ENCODE data around the gene ADGRG3. TPM values are rescaled to one million over a fixed set of nuclear protein-coding genes. Genes with fewer than 3 reads are reported as not detected.

ADGRG3 gene
- total and polyA plus RNA-seq, 2 of the 13 experiments (the other 11 are each of a cell fraction or from before 2014, with no cell fraction given), result 2.7 to 11.8 TPM

DNA sequence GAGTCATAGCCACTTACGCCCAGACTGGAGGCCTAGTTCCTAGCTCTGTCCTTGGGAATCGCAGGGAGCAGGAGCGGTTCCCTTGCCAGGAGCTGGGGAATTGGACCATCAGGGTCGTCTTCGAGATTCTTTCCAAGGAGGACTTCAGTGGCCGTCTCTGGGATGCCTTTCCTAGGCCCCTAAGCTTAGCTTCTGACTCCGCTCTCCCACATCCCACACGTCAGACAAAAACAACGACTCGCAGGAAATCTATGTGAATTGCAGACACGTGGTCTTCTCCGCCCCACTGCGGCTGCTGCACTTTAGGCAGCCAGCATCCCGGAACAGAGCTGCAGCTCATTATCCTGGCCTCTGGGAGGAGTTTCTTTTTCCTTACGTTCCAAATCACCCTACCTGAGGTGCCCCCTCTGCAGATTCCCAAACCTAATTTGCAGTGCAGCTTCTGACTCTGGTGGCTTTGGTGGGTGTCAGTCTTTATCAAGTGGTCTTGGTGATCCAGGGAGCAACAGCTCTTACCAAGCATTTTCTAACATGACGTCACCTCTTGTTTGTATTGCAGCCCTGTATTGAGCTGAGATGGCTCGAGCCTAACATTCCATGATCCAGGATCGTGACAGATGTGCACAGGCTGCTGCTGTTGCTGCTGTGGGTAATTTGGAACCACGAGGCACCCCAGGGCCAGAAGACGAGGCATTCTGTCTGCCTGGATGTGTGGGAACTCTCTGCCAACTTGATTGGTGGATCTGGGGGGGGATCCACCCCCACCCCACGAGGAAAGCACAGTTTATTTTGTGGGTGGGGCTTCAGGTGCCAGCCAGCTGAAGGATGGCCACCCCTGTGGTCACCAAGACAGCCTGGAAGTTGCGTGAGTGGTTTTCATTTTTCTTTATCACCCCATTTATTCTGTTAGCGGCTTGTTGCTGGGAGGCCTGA is 68.6 kb downstream of the ADGRG3 start (continued):
- TF ChIP-seq NR2F6 (IDR thresholded peaks at IDR 0.05) (no peak), NR2F6 (CRISPR knock-in tag; IDR thresholded peaks at IDR 0.05) (no peak), ZNF143 (CRISPR knock-in tag; IDR thresholded peaks at IDR 0.05) (peak; percentile 15; the same call in 1 of the 2 replicates), YEATS4 (CRISPR knock-in tag; IDR thresholded peaks at IDR 0.05; ENCODE audit: borderline replicate concordance) (peak; percentile 68), RARA (CRISPR knock-in tag; IDR thresholded peaks at IDR 0.05) (no peak), CAMTA2 (CRISPR knock-in tag; IDR thresholded peaks at IDR 0.05; ENCODE audit: borderline replicate concordance) (no peak; the same call in 1 of the 2 replicates), CHD2 (IDR thresholded peaks at IDR 0.05; ENCODE audit: low read depth, low read length) (peak; percentile 38; the same call in 1 of the 2 replicates), ZNF432 (CRISPR knock-in tag; IDR thresholded peaks at IDR 0.05; ENCODE audit: borderline replicate concordance) (no peak), ZNF777 (CRISPR knock-in tag; IDR thresholded peaks at IDR 0.05) (no peak), PRMT3 (CRISPR knock-in tag; IDR thresholded peaks at IDR 0.05; ENCODE audit: borderline replicate concordance, low read depth) (no peak), HNRNPL (IDR thresholded peaks at IDR 0.05; ENCODE audit: low read depth, low read length) (no peak), HIVEP1 (CRISPR knock-in tag; IDR thresholded peaks at IDR 0.05) (no peak), ZNF296 (CRISPR knock-in tag; conservative IDR thresholded peaks at IDR 0.05) (no peak)
- TF ChIP-seq, protein P1, sequence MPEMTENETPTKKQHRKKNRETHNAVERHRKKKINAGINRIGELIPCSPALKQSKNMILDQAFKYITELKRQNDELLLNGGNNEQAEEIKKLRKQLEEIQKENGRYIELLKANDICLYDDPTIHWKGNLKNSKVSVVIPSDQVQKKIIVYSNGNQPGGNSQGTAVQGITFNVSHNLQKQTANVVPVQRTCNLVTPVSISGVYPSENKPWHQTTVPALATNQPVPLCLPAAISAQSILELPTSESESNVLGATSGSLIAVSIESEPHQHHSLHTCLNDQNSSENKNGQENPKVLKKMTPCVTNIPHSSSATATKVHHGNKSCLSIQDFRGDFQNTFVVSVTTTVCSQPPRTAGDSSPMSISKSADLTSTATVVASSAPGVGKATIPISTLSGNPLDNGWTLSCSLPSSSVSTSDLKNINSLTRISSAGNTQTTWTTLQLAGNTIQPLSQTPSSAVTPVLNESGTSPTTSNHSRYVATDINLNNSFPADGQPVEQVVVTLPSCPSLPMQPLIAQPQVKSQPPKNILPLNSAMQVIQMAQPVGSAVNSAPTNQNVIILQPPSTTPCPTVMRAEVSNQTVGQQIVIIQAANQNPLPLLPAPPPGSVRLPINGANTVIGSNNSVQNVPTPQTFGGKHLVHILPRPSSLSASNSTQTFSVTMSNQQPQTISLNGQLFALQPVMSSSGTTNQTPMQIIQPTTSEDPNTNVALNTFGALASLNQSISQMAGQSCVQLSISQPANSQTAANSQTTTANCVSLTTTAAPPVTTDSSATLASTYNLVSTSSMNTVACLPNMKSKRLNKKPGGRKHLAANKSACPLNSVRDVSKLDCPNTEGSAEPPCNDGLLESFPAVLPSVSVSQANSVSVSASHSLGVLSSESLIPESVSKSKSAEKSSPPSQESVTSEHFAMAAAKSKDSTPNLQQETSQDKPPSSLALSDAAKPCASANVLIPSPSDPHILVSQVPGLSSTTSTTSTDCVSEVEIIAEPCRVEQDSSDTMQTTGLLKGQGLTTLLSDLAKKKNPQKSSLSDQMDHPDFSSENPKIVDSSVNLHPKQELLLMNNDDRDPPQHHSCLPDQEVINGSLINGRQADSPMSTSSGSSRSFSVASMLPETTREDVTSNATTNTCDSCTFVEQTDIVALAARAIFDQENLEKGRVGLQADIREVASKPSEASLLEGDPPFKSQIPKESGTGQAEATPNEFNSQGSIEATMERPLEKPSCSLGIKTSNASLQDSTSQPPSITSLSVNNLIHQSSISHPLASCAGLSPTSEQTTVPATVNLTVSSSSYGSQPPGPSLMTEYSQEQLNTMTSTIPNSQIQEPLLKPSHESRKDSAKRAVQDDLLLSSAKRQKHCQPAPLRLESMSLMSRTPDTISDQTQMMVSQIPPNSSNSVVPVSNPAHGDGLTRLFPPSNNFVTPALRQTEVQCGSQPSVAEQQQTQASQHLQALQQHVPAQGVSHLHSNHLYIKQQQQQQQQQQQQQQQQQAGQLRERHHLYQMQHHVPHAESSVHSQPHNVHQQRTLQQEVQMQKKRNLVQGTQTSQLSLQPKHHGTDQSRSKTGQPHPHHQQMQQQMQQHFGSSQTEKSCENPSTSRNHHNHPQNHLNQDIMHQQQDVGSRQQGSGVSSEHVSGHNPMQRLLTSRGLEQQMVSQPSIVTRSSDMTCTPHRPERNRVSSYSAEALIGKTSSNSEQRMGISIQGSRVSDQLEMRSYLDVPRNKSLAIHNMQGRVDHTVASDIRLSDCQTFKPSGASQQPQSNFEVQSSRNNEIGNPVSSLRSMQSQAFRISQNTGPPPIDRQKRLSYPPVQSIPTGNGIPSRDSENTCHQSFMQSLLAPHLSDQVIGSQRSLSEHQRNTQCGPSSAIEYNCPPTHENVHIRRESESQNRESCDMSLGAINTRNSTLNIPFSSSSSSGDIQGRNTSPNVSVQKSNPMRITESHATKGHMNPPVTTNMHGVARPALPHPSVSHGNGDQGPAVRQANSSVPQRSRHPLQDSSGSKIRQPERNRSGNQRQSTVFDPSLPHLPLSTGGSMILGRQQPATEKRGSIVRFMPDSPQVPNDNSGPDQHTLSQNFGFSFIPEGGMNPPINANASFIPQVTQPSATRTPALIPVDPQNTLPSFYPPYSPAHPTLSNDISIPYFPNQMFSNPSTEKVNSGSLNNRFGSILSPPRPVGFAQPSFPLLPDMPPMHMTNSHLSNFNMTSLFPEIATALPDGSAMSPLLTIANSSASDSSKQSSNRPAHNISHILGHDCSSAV (CRISPR knock-in tag; IDR thresholded peaks at IDR 0.05; ENCODE audit: borderline replicate concordance), result no peak
- TF ChIP-seq, protein P2, sequence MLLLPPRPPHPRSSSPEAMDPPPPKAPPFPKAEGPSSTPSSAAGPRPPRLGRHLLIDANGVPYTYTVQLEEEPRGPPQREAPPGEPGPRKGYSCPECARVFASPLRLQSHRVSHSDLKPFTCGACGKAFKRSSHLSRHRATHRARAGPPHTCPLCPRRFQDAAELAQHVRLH (CRISPR knock-in tag; IDR thresholded peaks at IDR 0.05; ENCODE audit: borderline replicate concordance, low read depth), result no peak
- TF ChIP-seq, protein P3, sequence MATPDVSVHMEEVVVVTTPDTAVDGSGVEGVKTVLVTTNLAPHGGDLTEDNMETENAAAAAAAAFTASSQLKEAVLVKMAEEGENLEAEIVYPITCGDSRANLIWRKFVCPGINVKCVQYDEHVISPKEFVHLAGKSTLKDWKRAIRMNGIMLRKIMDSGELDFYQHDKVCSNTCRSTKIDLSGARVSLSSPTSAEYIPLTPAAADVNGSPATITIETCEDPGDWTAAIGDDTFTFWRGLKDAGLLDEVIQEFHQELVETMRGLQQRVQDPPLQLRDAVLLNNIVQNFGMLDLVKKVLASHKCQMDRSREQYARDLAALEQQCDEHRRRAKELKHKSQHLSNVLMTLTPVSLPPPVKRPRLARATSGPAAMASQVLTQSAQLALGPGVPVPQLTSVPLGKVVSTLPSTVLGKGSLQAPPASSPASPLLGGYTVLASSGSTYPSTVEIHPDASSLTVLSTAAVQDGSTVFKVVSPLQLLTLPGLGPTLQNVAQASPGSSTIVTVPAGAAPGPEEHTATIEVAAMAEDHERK (CRISPR knock-in tag; IDR thresholded peaks at IDR 0.05; ENCODE audit: low read depth), result no peak
- TF ChIP-seq, protein P4, sequence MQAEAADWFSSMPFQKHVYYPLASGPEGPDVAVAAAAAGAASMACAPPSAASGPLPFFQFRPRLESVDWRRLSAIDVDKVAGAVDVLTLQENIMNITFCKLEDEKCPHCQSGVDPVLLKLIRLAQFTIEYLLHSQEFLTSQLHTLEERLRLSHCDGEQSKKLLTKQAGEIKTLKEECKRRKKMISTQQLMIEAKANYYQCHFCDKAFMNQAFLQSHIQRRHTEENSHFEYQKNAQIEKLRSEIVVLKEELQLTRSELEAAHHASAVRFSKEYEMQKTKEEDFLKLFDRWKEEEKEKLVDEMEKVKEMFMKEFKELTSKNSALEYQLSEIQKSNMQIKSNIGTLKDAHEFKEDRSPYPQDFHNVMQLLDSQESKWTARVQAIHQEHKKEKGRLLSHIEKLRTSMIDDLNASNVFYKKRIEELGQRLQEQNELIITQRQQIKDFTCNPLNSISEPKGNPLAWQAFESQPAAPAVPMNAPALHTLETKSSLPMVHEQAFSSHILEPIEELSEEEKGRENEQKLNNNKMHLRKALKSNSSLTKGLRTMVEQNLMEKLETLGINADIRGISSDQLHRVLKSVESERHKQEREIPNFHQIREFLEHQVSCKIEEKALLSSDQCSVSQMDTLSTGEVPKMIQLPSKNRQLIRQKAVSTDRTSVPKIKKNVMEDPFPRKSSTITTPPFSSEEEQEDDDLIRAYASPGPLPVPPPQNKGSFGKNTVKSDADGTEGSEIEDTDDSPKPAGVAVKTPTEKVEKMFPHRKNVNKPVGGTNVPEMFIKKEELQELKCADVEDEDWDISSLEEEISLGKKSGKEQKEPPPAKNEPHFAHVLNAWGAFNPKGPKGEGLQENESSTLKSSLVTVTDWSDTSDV (CRISPR knock-in tag; IDR thresholded peaks at IDR 0.05), result no peak

Measured in HepG2 (cell line).